Neural cell (in vitro differentiated cells): Measurements from ENCODE around the gene DDX50. TPM values are rescaled to one million over a fixed set of nuclear protein-coding genes. Genes with fewer than 3 reads are reported as not detected.

Source experiments
- H2AFZ ChIP-seq: fragments of 200-600, 300-800 bp; sonication (generic), shearing (Covaris generic); 2 replicates; pipeline ENCODE4 v1.6.0; 2014; ENCODE audit warnings: low read depth, mild to moderate bottlenecking, antibody characterized with exemption, low read length, moderate library complexity
- H3F3A ChIP-seq: fragments of 200-600 bp; shearing (Covaris generic); 2 replicates; pipeline ENCODE4 v1.6.1; 2016; ENCODE audit warnings: mild to moderate bottlenecking, moderate library complexity, mixed read lengths, antibody characterized with exemption, low read length; ENCODE audit not compliant: insufficient read depth, poor library complexity, severe bottlenecking
- H3K27ac ChIP-seq: fragments of 200-600, 300-800 bp; sonication (generic), shearing (Covaris generic); 2 replicates; pipeline ENCODE4 v1.5.1; 2014; ENCODE audit warnings: mild to moderate bottlenecking, low read length, moderate library complexity
- H3K27me3 ChIP-seq: fragments of 300-800, 200-600 bp; sonication (generic), shearing (Covaris generic); 2 replicates; pipeline ENCODE4 v1.6.0; 2014; ENCODE audit warnings: mild to moderate bottlenecking, low read depth, low read length, moderate library complexity; ENCODE audit not compliant: insufficient read depth
- H3K36me3 ChIP-seq: fragments of 300-800, 200-600 bp; sonication (generic), shearing (Covaris generic); 2 replicates; pipeline ENCODE4 v1.5.1; 2014; ENCODE audit warnings: mild to moderate bottlenecking, antibody characterized with exemption, low read length, moderate library complexity; ENCODE audit not compliant: insufficient read depth
- H3K4me2 ChIP-seq: fragments of 300-800, 200-600 bp; sonication (generic), shearing (Covaris generic); 2 replicates; pipeline ENCODE4 v1.6.0; 2014; ENCODE audit warnings: mild to moderate bottlenecking, low read length
- H3K4me3 ChIP-seq: fragments of 300-800, 200-600 bp; sonication (generic), shearing (Covaris generic); 2 replicates; pipeline ENCODE4 v1.5.1; 2014; ENCODE audit warnings: mild to moderate bottlenecking, low read length, moderate library complexity
- H3K79me2 ChIP-seq: fragments of 200-600 bp; shearing (Covaris generic); replicated peaks from 2 replicates; pipeline ENCODE4 v1.6.0; 2014; ENCODE audit warnings: mild to moderate bottlenecking, low read length, moderate library complexity; ENCODE audit not compliant: insufficient read depth
- H3K9ac ChIP-seq: fragments of 300-800, 200-600 bp; sonication (generic), shearing (Covaris generic); 2 replicates; pipeline ENCODE4 v1.6.1; 2016; ENCODE audit warnings: mild to moderate bottlenecking, low read length, mixed read lengths
- H3K9me2 ChIP-seq: fragments of 200-600 bp; shearing (Covaris generic); 2 replicates; pipeline ENCODE4 v1.6.1; 2016; ENCODE audit warnings: mild to moderate bottlenecking, low read length, mixed read lengths; ENCODE audit not compliant: insufficient read depth
- H3K9me3 ChIP-seq: fragments of 200-600, 300-800 bp; sonication (generic), shearing (Covaris generic); 2 replicates; pipeline ENCODE4 v1.6.1; 2016; ENCODE audit warnings: mild to moderate bottlenecking, mixed run types, low read length, moderate library complexity, mixed read lengths
- H4K20me1 ChIP-seq: fragments of 200-600 bp; shearing (Covaris generic); 2 replicates; pipeline ENCODE4 v1.6.1; 2016; ENCODE audit warnings: mild to moderate bottlenecking, mixed run types; ENCODE audit not compliant: insufficient read depth
- CTCF ChIP-seq: fragments of 450-650 bp; IDR thresholded peaks from 2 replicates; pipeline ENCODE4 v1.5.1; 2014; ENCODE audit warnings: antibody characterized with exemption, mild to moderate bottlenecking, moderate library complexity; ENCODE audit not compliant: poor library complexity, severe bottlenecking
- EP300 ChIP-seq: fragments of 450-650 bp; conservative IDR thresholded peaks from 2 replicates; pipeline ENCODE4 v1.6.1; 2014; ENCODE audit warnings: antibody characterized with exemption, mild to moderate bottlenecking, moderate library complexity; ENCODE audit not compliant: poor library complexity, severe bottlenecking
- EZH2 ChIP-seq: fragments of 200-600, 300-800 bp; shearing (Covaris generic), sonication (generic); IDR thresholded peaks from 2 replicates; pipeline ENCODE4 v1.6.1; 2014; ENCODE audit warnings: antibody characterized with exemption, low read length, borderline replicate concordance, mild to moderate bottlenecking; ENCODE audit not compliant: insufficient read depth, poor library complexity, severe bottlenecking
- MXI1 ChIP-seq: fragments of 450-650 bp; conservative IDR thresholded peaks from 2 replicates; pipeline ENCODE4 v1.6.1; 2014; ENCODE audit warnings: antibody characterized with exemption, mild to moderate bottlenecking; ENCODE audit not compliant: poor library complexity, severe bottlenecking
- POLR2AphosphoS5 ChIP-seq: IDR thresholded peaks from 2 replicates; pipeline ENCODE4 v1.6.1; 2012
- RAD21 ChIP-seq: fragments of 450-650 bp; conservative IDR thresholded peaks from 2 replicates; pipeline ENCODE4 v1.6.1; 2014; ENCODE audit warnings: antibody characterized with exemption, mild to moderate bottlenecking, moderate library complexity
- REST ChIP-seq: IDR thresholded peaks from 2 replicates; pipeline ENCODE4 v1.6.1; 2012; ENCODE audit warnings: borderline replicate concordance
- SMC3 ChIP-seq: fragments of 450-650 bp; conservative IDR thresholded peaks from 2 replicates; pipeline ENCODE4 v1.6.1; 2014; ENCODE audit warnings: antibody characterized with exemption, mild to moderate bottlenecking, moderate library complexity; ENCODE audit not compliant: poor library complexity
- TAF1 ChIP-seq: IDR thresholded peaks from 2 replicates; pipeline ENCODE4 v1.6.1; 2012; ENCODE audit warnings: low read depth
- polyA plus RNA-seq: library from polyadenylated mRNA; depleted of rRNA; stranded (reverse); fragments of >200 nt; gene quantifications from 2 replicates; pipeline ENCODE4 v1.2.3, GENCODE V29; 2014

The DDX50 gene
- polyA plus RNA-seq, 1 donor from 2014 or later, result 51.1 TPM

DNA sequence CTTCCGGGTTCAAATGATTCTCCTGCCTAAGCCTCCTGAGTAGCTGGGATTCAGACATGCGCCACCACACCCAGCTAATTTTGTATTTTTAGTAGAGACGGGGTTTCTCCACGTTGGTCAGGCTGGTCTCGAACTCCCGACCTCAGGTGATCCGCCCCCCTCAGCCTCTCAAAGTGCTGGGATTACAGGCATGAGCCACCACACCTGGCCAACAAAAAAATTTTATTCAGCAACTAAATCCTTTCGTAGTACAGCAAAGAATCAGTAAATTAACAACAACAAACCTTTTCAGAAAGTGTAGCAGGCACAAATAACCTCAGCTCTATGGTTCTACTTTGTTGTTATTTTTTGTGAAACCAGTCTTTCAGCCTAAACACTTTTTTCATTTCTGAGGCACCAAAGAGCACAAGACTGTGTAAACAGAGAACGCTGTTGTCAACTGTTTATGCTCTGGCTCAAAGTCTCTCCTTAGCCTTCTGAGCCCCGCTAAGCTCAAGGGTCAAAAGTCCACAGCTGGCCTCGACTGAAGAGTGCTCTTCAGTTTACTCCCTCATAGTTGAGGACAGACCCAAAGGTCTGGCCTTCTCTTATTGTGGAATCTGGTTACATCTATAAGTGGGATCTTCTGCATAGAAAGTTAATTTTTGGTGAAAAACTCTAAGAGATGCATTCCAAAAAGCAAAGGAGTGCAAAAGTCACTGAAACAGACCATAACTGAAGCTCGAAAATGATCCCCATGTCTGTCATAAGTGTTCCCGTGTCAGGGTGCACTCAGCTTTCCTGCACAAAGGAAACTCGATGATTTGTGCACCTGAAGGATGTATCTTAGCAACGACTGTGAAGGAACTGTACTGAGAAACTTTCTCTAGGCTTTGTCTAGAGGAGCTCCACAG lies 24.6 kb upstream of the DDX50 start:
- H3K9me3 ChIP-seq, result no peaks in the 10 kb centered on the region
- no peak overlapping the region for H2AFZ ChIP-seq
- H3K4me2 ChIP-seq, result no peak overlapping the region
- H3K27ac ChIP-seq, result no peak overlapping the region
- H3K9me2 ChIP-seq, result no peaks in the 10 kb centered on the region
- TF ChIP-seq RAD21 (no peak), CTCF (no peak), SMC3 (no peak), EP300 (no peak), REST (no peak), EZH2 (no peak), MXI1 (no peak), TAF1 (no peak), POLR2AphosphoS5 (no peak)
- H3K79me2 ChIP-seq, result no peaks in the 10 kb centered on the region
- H4K20me1 ChIP-seq, result no peaks in the 10 kb centered on the region
- H3K27me3 ChIP-seq, result no peaks in the 10 kb centered on the region
- H3F3A ChIP-seq, result no peaks in the 10 kb centered on the region
- H3K4me3 ChIP-seq, result no peak overlapping the region
- no peaks in the 10 kb centered on the region for H3K36me3 ChIP-seq
- H3K9ac ChIP-seq, result no peak overlapping the region

- Histone ChIP-seq H3K4me3 (no peak overlapping the region), H3K27ac (no peak overlapping the region), H3K4me2 (no peak overlapping the region)
Measured at GRCh38 chr10:68877482-68878110, 23.5 kb upstream of the DDX50 start.

More at GRCh38 chr10:68877482-68878110, 23.5 kb upstream of the DDX50 start:
- TF ChIP-seq MXI1 (no peak), REST (no peak), TAF1 (no peak), SMC3 (no peak), CTCF (no peak), RAD21 (no peak), EZH2 (no peak), EP300 (no peak), POLR2AphosphoS5 (no peak)
- Histone ChIP-seq H2AFZ (no peak overlapping the region), H3K9ac (no peak overlapping the region), H3K9me3 (no peaks in the 10 kb centered on the region), H3K9me2 (no peaks in the 10 kb centered on the region), H3K27me3 (no peaks in the 10 kb centered on the region), H4K20me1 (no peaks in the 10 kb centered on the region), H3K36me3 (no peaks in the 10 kb centered on the region), H3F3A (no peaks in the 10 kb centered on the region), H3K79me2 (no peaks in the 10 kb centered on the region)
